Astrocyte (in vitro differentiated cells and primary cell): ENCODE measurements around the gene ATP6V1F.

Source experiments
- EZH2 ChIP-seq: IDR thresholded peaks from 2 replicates; pipeline ENCODE4 v1.6.1; 2012; ENCODE audit warnings: mild to moderate bottlenecking, low read length, inconsistent platforms; ENCODE audit not compliant: insufficient read depth
- TF ChIP-seq, protein P1 (sequence below): IDR thresholded peaks from 2 replicates; pipeline ENCODE4 v1.5.1; 2011; ENCODE audit warnings: low read depth, mild to moderate bottlenecking, inconsistent platforms, low read length, moderate library complexity; ENCODE audit not compliant: insufficient read depth

DNA sequence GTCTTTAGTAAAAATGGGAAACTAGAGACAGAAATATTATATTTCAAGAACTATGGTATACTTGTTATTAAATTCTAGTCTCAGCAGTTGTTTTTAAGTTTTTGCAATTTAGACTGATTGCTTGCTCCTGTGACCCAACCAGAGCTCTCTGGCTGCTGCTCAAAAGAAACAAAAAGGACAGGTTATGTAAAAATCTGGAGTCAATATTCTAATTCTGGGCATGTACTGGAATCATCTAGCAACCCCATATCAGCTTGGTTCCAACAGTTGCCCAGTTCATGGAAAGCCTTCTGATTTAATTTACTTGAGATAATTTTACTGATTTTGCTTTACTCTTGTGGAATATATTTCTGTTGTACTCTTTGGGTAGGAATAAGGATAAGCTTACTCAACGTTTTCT, 37.6 kb downstream of the ATP6V1F start:
- TF ChIP-seq, protein P1, sequence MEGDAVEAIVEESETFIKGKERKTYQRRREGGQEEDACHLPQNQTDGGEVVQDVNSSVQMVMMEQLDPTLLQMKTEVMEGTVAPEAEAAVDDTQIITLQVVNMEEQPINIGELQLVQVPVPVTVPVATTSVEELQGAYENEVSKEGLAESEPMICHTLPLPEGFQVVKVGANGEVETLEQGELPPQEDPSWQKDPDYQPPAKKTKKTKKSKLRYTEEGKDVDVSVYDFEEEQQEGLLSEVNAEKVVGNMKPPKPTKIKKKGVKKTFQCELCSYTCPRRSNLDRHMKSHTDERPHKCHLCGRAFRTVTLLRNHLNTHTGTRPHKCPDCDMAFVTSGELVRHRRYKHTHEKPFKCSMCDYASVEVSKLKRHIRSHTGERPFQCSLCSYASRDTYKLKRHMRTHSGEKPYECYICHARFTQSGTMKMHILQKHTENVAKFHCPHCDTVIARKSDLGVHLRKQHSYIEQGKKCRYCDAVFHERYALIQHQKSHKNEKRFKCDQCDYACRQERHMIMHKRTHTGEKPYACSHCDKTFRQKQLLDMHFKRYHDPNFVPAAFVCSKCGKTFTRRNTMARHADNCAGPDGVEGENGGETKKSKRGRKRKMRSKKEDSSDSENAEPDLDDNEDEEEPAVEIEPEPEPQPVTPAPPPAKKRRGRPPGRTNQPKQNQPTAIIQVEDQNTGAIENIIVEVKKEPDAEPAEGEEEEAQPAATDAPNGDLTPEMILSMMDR = no peak
- TF ChIP-seq EZH2 = no peak
